ENCODE measurements around the gene ZNF286A.
"Not testable (repeated sequence)": the region's sequence is repeated elsewhere in the genome, so short reads cannot be mapped to it uniquely, and the experiment has no call there.

GRCh38 chr17:15733174-15733789 lies 33.7 kb downstream of the ZNF286A start:
- not testable (repeated sequence) for TF ChIP-seq CTCF, EP300 (IDR thresholded peaks at IDR 0.05)

Measured in ovary (tissue), 3 donors.